Breast epithelium (tissue), 4 donors: ENCODE results near the gene PDE7B. TPM values are rescaled to one million over a fixed set of nuclear protein-coding genes. Genes with fewer than 3 reads are reported as not detected.

ENCODE experiments used
- DNase-seq, 2 donors: peaks; one replicate each; pipeline ENCODE4 v3.0.0-alpha.2; 2019; ENCODE audit warnings: low spot score in 2 of 2
- H3K27ac ChIP-seq, 2 donors: fragments of 200-600 bp; sonication (generic) in 1 of 2; one replicate each; pipeline ENCODE4 v1.5.1; 2016 to 2019; ENCODE audit warnings: mild to moderate bottlenecking in 1 of 2
- H3K27me3 ChIP-seq, 2 donors: fragments of 200-600 bp; sonication (generic) in 1 of 2; one replicate each; pipeline versions ENCODE4 v1.5.1 to v1.6.0; 2017 to 2019; ENCODE audit warnings: control low read depth in 1 of 2, mild to moderate bottlenecking in 1 of 2
- H3K36me3 ChIP-seq: fragments of 200-600 bp; one replicate; pipeline ENCODE4 v1.5.1; 2019
- H3K4me1 ChIP-seq, 2 donors: fragments of 200-600 bp; sonication (generic); one replicate each; pipeline ENCODE4 v1.5.1; 2016 to 2019; ENCODE audit warnings: control low read depth in 1 of 2
- H3K4me3 ChIP-seq, 3 donors: fragments of 200-600 bp; sonication (generic); 1 replicate in 2 of 3; 2 replicates in 1 of 3; pipeline ENCODE4 v1.5.1; 2016 to 2019; ENCODE audit warnings: mild to moderate bottlenecking in 3 of 3, moderate library complexity in 2 of 3
- H3K9me3 ChIP-seq, 2 donors: fragments of 200-600 bp; sonication (generic) in 1 of 2; one replicate each; pipeline ENCODE4 v1.5.1; 2016 to 2019; ENCODE audit warnings: control low read depth in 1 of 2
- POLR2A ChIP-seq: fragments of 450-650 bp; IDR thresholded peaks from one replicate; pipeline ENCODE4 v1.6.1; 2016; ENCODE audit warnings: antibody characterized with exemption, mild to moderate bottlenecking, moderate library complexity
- POLR2AphosphoS5 ChIP-seq, 3 donors: sonication (generic); formaldehyde crosslinking; IDR thresholded peaks; one replicate each; pipeline ENCODE4 v1.6.1; 2017; ENCODE audit warnings: antibody characterized with exemption in 3 of 3
- intact Hi-C: fragments of 100-400 bp; cut with DNase I; formaldehyde crosslinking; loops from one replicate; pipeline ENCODE4 v1.15.1; 2023; ENCODE audit warnings: low total_unique reads
- total RNA-seq, 3 donors: library from RNA; depleted of rRNA; stranded (reverse); fragments of >200 nt; gene quantifications; one replicate each; pipeline ENCODE4 v1.1.0, GENCODE V29; 2016
- TF ChIP-seq, protein P1 (sequence below), 3 donors: fragments of 450-650 bp; IDR thresholded peaks; one replicate each; pipeline ENCODE4 v1.5.1; 2016 to 2017; ENCODE audit warnings: antibody characterized with exemption in 3 of 3, mild to moderate bottlenecking in 3 of 3, moderate library complexity in 3 of 3

The PDE7B gene
- total RNA-seq, 3 donors from 2014 or later, result 3.4 to 5.2 (median 5.1) TPM

DNA sequence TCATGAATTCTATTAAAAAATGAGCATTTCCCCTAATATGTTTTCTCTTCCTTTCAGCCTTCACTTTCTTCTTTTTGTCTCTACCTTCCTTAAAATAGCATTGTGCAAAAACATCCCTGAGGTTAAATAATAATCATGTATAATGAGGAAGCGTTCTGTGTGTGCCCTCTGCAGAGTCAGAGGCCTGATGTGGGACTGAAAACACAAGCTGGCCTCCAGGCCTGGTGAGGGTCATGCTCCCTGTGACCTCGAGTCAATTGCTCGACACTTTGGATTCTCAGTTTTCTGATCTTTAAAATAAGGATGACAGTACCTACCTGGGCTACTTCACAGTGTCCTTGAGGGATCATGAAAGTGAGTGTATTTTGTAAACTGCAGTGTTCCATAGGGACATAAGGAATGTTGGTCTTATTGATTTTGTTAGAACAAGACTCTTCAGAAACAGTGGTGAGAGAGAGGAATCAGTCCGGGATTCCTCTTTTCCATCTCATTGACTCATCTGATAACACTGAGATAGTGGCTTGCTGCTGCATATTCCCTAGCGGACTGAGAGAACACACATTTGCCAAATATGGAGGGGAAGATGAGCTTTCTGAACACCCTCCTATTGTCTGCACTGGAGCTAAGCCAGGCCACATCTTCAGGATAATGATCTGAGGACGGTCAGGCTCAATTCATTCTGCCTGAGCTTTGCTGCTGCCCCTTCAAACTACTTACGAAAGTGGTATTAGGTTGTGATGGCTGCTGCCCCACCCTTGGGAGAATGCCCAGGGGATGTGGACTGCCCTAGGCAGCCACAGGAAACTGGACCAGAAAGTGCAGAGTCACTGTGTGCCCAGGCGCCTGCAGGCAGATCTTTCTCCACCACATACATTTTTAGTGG, 39.6 kb upstream of the PDE7B start:
- DNase-seq, result no peak
- Histone ChIP-seq H3K4me3 (no peak overlapping the region), H3K27ac (no peak overlapping the region), H3K36me3 (no peaks in the 10 kb centered on the region), H3K9me3 (no peaks in the 10 kb centered on the region), H3K4me1 (no peaks in the 10 kb centered on the region), H3K27me3 (no peaks in the 10 kb centered on the region)
- intact Hi-C loops, result no loop called here
- TF ChIP-seq POLR2AphosphoS5 (IDR thresholded peaks at IDR 0.05), result no peak
- TF ChIP-seq, protein P1, sequence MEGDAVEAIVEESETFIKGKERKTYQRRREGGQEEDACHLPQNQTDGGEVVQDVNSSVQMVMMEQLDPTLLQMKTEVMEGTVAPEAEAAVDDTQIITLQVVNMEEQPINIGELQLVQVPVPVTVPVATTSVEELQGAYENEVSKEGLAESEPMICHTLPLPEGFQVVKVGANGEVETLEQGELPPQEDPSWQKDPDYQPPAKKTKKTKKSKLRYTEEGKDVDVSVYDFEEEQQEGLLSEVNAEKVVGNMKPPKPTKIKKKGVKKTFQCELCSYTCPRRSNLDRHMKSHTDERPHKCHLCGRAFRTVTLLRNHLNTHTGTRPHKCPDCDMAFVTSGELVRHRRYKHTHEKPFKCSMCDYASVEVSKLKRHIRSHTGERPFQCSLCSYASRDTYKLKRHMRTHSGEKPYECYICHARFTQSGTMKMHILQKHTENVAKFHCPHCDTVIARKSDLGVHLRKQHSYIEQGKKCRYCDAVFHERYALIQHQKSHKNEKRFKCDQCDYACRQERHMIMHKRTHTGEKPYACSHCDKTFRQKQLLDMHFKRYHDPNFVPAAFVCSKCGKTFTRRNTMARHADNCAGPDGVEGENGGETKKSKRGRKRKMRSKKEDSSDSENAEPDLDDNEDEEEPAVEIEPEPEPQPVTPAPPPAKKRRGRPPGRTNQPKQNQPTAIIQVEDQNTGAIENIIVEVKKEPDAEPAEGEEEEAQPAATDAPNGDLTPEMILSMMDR (IDR thresholded peaks at IDR 0.05), result no peak
- TF ChIP-seq POLR2A, result no peak

DNA sequence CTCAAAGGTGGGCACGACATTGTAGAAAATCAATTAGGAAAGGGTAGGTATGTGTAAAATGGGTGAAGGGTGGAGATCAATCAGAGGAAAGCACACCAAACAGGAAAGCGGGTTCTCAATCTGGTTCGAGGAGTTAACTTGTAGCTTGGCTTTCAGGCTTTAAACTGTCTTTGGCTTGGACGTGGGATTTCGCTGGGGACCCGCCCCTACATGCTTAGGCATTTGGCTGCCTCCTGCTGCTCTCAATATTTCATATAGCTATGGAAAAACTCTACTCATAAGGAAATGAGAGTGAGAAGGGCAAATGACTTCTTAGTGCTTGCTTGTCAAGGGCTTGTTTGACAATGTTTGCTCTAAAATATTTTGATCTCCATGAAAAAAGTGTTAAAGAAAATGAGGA, 38.1 kb upstream of the PDE7B start:
- intact Hi-C loops, result no loop called here
- Histone ChIP-seq H3K9me3 (no peaks in the 10 kb centered on the region), H3K27me3 (no peaks in the 10 kb centered on the region), H3K4me3 (no peak overlapping the region), H3K27ac (no peak overlapping the region), H3K4me1 (no peaks in the 10 kb centered on the region), H3K36me3 (no peaks in the 10 kb centered on the region)
- TF ChIP-seq POLR2A, result no peak
- no peak for DNase-seq

DNA sequence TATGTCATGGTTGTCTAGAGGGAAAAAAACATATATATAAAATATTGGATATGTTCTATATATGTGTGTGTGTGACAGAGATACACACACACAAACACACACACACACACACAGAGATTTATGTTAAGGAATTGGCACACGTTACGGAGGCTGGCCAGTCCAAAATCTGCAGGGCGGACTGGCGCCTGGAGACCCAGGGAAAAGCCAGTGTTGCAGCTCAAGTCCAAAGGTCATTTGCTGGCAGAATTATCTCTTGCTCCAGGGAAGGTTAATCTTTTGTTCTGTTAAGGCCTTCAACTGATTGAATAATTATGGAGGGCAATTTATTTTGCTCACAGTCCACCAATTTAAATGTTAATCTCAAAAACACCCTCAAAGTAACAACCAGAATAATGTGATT, 37.5 kb upstream of the PDE7B start:
- H3K36me3 ChIP-seq, result no peaks in the 10 kb centered on the region
- TF ChIP-seq, protein P1 (IDR thresholded peaks at IDR 0.05), result no peak
- no peak for TF ChIP-seq POLR2A
- no peak for TF ChIP-seq POLR2AphosphoS5 (IDR thresholded peaks at IDR 0.05)
- no peak overlapping the region for H3K4me3 ChIP-seq
- DNase-seq, result no peak
- no peaks in the 10 kb centered on the region for H3K9me3 ChIP-seq
- H3K4me1 ChIP-seq, result no peaks in the 10 kb centered on the region
- no peak overlapping the region for H3K27ac ChIP-seq
- H3K27me3 ChIP-seq, result no peaks in the 10 kb centered on the region
- intact Hi-C loops, result no loop called here

DNA sequence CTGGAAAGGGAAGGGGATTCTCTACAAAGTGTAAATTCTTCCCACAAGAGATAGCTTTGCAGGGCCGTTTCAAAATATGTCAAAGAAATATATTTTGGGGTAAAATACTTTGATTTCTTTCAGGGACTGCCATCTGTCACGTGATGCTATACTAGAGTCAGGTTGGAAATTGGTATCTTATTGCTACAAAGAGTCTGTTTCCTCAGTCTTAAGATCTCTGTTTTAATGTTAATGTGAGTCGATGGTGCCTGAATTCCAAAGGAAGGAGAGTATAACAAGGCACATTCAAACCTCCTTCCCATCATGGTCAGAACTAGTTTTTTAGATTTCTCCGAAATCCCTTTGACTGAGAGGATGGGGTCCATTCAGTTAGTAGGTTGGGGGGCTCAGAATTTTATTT, 36.3 kb upstream of the PDE7B start:
- H3K36me3 ChIP-seq, result no peaks in the 10 kb centered on the region
- H3K27me3 ChIP-seq, result no peaks in the 10 kb centered on the region
- H3K4me1 ChIP-seq, result no peaks in the 10 kb centered on the region
- no peak overlapping the region for H3K4me3 ChIP-seq
- no peak for TF ChIP-seq POLR2A
- TF ChIP-seq, protein P1 (IDR thresholded peaks at IDR 0.05), result no peak
- TF ChIP-seq POLR2AphosphoS5 (IDR thresholded peaks at IDR 0.05), result no peak
- DNase-seq, result no peak
- intact Hi-C loops, result no loop called here
- no peak overlapping the region for H3K27ac ChIP-seq
- no peaks in the 10 kb centered on the region for H3K9me3 ChIP-seq

DNA sequence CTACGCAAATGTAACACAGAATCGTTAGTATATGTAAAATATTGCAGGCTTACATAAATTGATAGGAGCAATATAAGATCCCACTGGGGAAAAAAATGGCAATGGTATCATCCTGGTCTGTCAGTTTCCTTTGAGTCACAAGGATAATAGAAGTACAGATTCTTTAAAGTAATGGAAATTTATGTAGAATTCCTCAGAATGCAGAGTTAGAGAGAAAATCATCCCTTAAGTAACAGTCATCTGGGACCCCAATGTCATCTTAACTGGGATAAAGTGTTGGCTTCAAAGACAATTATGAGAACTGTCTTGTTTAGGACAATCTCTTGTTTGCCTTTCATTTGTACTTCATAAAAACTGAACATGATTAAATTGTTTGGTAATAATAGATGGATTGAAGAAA, 34.5 kb upstream of the PDE7B start:
- Histone ChIP-seq H3K9me3 (no peaks in the 10 kb centered on the region), H3K4me3 (no peak overlapping the region), H3K36me3 (no peaks in the 10 kb centered on the region), H3K4me1 (no peaks in the 10 kb centered on the region), H3K27me3 (no peaks in the 10 kb centered on the region), H3K27ac (no peak overlapping the region)
- no peak for DNase-seq
- TF ChIP-seq, protein P1 (IDR thresholded peaks at IDR 0.05), result no peak
- TF ChIP-seq POLR2AphosphoS5 (IDR thresholded peaks at IDR 0.05) (no peak), POLR2A (no peak)
- intact Hi-C loops, result no loop called here
